Measurements from ENCODE around the gene HEXIM1.
A peak's percentile ranks its signal among the peaks of the same experiment; 100 is the strongest.

HEXIM1 gene

GRCh38 chr17:45131616-45132319 is 16.5 kb upstream of the HEXIM1 start:
- TF ChIP-seq CTCF (IDR thresholded peaks at IDR 0.05; ENCODE audit: low read depth, low read length), result peak; percentile 82
- H3K4me3 ChIP-seq (ENCODE audit: low read depth, low read length), result peak overlapping the region; percentile 77

GRCh38 chr17:45132320-45132571 is 16.0 kb upstream of the HEXIM1 start, which contains the start of gene PLCD3:
TSS of gene PLCD3 (minus strand) at chr17:45132515. CDS start at chr17:45132410, 105 bp downstream.
- no peak for TF ChIP-seq CTCF (IDR thresholded peaks at IDR 0.05; ENCODE audit: low read depth, low read length)
- H3K4me3 ChIP-seq (ENCODE audit: low read depth, low read length), result peak within 1 kb of the TSS; percentile 77

- peak overlapping the region; percentile 77 for H3K4me3 ChIP-seq (ENCODE audit: low read depth, low read length)
- peak; percentile 72 for TF ChIP-seq CTCF (IDR thresholded peaks at IDR 0.05; ENCODE audit: low read depth, low read length)
Measured at GRCh38 chr17:45132572-45133463, 15.5 kb upstream of the HEXIM1 start.

- peak within 1 kb of the TSS; percentile 75 for H3K4me3 ChIP-seq (ENCODE audit: low read depth, low read length)
- peak; percentile 100 for TF ChIP-seq CTCF (IDR thresholded peaks at IDR 0.05; ENCODE audit: low read depth, low read length)
Measured at GRCh38 chr17:45135192-45135977, 12.9 kb upstream of the HEXIM1 start, which contains the start of gene ACBD4. TSS of gene ACBD4 (plus strand) at chr17:45135687. CDS start at chr17:45136145, 458 bp downstream.

GRCh38 chr17:45135978-45136791 is 12.1 kb upstream of the HEXIM1 start:
- peak overlapping the region; percentile 75 for H3K4me3 ChIP-seq (ENCODE audit: low read depth, low read length)
- no peak for TF ChIP-seq CTCF (IDR thresholded peaks at IDR 0.05; ENCODE audit: low read depth, low read length)

GRCh38 chr17:45136846-45137560 is 11.3 kb upstream of the HEXIM1 start:
- no peak for TF ChIP-seq CTCF (IDR thresholded peaks at IDR 0.05; ENCODE audit: low read depth, low read length)
- H3K4me3 ChIP-seq (ENCODE audit: low read depth, low read length), result no peak overlapping the region

Measured in WI38 (cell line).